H1 (cell line): ENCODE results near the gene PPP1R3G. TPM values are rescaled to one million over a fixed set of nuclear protein-coding genes. Genes with fewer than 3 reads are reported as not detected.

Experiments
- CBX8 ChIP-seq: fragments of 300-800, 300-1000 bp; sonication (generic); IDR thresholded peaks from 2 replicates; pipeline ENCODE4 v1.7.1; 2016; ENCODE audit warnings: low read depth, low read length, borderline replicate concordance
- CHD1 ChIP-seq: IDR thresholded peaks from 2 replicates; pipeline ENCODE4 v1.6.1; 2012; ENCODE audit warnings: low read depth, low read length, improper control_type of control experiment
- CTBP2 ChIP-seq: IDR thresholded peaks from 2 replicates; pipeline ENCODE4 v1.7.0; 2011; ENCODE audit warnings: borderline replicate concordance, mild to moderate bottlenecking, moderate library complexity, mixed read lengths, low read length; ENCODE audit not compliant: insufficient read depth, insufficient read length
- EP300 ChIP-seq, 2 experiments: IDR thresholded peaks; 1 replicate in 1 of 2; 2 replicates in 1 of 2; pipeline ENCODE4 v1.6.1; 2011 to 2012; ENCODE audit warnings: low read depth in 2 of 2, low read length in 2 of 2, mild to moderate bottlenecking in 2 of 2, borderline replicate concordance in 1 of 2, inconsistent platforms in 1 of 2, moderate library complexity in 1 of 2
- MAX ChIP-seq: IDR thresholded peaks from 2 replicates; pipeline ENCODE4 v1.6.1; 2012; ENCODE audit warnings: inconsistent platforms
- SUZ12 ChIP-seq: fragments of 200-600 bp; sonication (generic); IDR thresholded peaks from 2 replicates; pipeline ENCODE4 v1.6.1; 2012; ENCODE audit warnings: mild to moderate bottlenecking, inconsistent platforms, low read length, moderate library complexity, mixed read lengths
- USF2 ChIP-seq: IDR thresholded peaks from 2 replicates; pipeline ENCODE4 v1.6.1; 2011; ENCODE audit warnings: low read length, improper control_type of control experiment
- polyA plus RNA-seq, 7 experiments: library from polyadenylated mRNA; depleted of rRNA in 3 of 7; stranded (reverse) in 5 of 7; unstranded in 2 of 7; fragments of >200 nt in 5 of 7; fragments of 200-250 nt in 2 of 7; gene quantifications; 1 replicate in 5 of 7; 2 replicates in 1 of 7; 4 replicates in 1 of 7; pipeline versions ENCODE4 v1.2.1 to v1.2.3, GENCODE V29; 2011 to 2013; ENCODE audit warnings: missing spikeins in 2 of 7, mixed read lengths in 2 of 7
- total RNA-seq: library from RNA; stranded (reverse); fragmentation: NEBNext Ultra II Directional; extraction: Animal tissue kit (Norgen Biotek cat#: 25700); gene quantifications from 2 replicates; pipeline ENCODE4 v1.2.1, GENCODE V29; 2021
- TF ChIP-seq, protein P1 (sequence below): fragments of 300-600 bp; sonication (generic); IDR thresholded peaks from 2 replicates; pipeline ENCODE4 v1.7.1; 2012; ENCODE audit warnings: low read length, moderate library complexity, mild to moderate bottlenecking, inconsistent platforms; ENCODE audit not compliant: insufficient replicate concordance

The PPP1R3G gene
- total and polyA plus RNA-seq, 2 of the 8 experiments (the other 6 are each of a cell fraction or from before 2014, with no cell fraction given), result 0.03 to 0.09 TPM

- TF ChIP-seq, protein P1, sequence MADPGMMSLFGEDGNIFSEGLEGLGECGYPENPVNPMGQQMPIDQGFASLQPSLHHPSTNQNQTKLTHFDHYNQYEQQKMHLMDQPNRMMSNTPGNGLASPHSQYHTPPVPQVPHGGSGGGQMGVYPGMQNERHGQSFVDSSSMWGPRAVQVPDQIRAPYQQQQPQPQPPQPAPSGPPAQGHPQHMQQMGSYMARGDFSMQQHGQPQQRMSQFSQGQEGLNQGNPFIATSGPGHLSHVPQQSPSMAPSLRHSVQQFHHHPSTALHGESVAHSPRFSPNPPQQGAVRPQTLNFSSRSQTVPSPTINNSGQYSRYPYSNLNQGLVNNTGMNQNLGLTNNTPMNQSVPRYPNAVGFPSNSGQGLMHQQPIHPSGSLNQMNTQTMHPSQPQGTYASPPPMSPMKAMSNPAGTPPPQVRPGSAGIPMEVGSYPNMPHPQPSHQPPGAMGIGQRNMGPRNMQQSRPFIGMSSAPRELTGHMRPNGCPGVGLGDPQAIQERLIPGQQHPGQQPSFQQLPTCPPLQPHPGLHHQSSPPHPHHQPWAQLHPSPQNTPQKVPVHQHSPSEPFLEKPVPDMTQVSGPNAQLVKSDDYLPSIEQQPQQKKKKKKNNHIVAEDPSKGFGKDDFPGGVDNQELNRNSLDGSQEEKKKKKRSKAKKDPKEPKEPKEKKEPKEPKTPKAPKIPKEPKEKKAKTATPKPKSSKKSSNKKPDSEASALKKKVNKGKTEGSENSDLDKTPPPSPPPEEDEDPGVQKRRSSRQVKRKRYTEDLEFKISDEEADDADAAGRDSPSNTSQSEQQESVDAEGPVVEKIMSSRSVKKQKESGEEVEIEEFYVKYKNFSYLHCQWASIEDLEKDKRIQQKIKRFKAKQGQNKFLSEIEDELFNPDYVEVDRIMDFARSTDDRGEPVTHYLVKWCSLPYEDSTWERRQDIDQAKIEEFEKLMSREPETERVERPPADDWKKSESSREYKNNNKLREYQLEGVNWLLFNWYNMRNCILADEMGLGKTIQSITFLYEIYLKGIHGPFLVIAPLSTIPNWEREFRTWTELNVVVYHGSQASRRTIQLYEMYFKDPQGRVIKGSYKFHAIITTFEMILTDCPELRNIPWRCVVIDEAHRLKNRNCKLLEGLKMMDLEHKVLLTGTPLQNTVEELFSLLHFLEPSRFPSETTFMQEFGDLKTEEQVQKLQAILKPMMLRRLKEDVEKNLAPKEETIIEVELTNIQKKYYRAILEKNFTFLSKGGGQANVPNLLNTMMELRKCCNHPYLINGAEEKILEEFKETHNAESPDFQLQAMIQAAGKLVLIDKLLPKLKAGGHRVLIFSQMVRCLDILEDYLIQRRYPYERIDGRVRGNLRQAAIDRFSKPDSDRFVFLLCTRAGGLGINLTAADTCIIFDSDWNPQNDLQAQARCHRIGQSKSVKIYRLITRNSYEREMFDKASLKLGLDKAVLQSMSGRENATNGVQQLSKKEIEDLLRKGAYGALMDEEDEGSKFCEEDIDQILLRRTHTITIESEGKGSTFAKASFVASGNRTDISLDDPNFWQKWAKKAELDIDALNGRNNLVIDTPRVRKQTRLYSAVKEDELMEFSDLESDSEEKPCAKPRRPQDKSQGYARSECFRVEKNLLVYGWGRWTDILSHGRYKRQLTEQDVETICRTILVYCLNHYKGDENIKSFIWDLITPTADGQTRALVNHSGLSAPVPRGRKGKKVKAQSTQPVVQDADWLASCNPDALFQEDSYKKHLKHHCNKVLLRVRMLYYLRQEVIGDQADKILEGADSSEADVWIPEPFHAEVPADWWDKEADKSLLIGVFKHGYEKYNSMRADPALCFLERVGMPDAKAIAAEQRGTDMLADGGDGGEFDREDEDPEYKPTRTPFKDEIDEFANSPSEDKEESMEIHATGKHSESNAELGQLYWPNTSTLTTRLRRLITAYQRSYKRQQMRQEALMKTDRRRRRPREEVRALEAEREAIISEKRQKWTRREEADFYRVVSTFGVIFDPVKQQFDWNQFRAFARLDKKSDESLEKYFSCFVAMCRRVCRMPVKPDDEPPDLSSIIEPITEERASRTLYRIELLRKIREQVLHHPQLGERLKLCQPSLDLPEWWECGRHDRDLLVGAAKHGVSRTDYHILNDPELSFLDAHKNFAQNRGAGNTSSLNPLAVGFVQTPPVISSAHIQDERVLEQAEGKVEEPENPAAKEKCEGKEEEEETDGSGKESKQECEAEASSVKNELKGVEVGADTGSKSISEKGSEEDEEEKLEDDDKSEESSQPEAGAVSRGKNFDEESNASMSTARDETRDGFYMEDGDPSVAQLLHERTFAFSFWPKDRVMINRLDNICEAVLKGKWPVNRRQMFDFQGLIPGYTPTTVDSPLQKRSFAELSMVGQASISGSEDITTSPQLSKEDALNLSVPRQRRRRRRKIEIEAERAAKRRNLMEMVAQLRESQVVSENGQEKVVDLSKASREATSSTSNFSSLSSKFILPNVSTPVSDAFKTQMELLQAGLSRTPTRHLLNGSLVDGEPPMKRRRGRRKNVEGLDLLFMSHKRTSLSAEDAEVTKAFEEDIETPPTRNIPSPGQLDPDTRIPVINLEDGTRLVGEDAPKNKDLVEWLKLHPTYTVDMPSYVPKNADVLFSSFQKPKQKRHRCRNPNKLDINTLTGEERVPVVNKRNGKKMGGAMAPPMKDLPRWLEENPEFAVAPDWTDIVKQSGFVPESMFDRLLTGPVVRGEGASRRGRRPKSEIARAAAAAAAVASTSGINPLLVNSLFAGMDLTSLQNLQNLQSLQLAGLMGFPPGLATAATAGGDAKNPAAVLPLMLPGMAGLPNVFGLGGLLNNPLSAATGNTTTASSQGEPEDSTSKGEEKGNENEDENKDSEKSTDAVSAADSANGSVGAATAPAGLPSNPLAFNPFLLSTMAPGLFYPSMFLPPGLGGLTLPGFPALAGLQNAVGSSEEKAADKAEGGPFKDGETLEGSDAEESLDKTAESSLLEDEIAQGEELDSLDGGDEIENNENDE, result no peak
- no peak for TF ChIP-seq EP300 (IDR thresholded peaks at IDR 0.05; ENCODE audit: borderline replicate concordance in 1 of 2, low read depth in 2 of 2, low read length in 2 of 2)
- no peak for TF ChIP-seq CBX8
- TF ChIP-seq SUZ12, result no peak
- no peak for TF ChIP-seq CHD1
- no peak for TF ChIP-seq MAX
- TF ChIP-seq USF2, result no peak
- TF ChIP-seq CTBP2, result no peak
Measured at GRCh38 chr6:5122504-5123112, 37.5 kb downstream of the PPP1R3G start (continued).
